GM23338 (cell line): Measurements from ENCODE around the gene NTRK3. TPM values are rescaled to one million over a fixed set of nuclear protein-coding genes. Genes with fewer than 3 reads are reported as not detected.

Experiments
- ATAC-seq: fragments of 200-7000 bp; cut with Tn5 transposase; 3 replicates; pipeline ENCODE4 v1.9.1; 2020
- DNase-seq: peaks from one replicate; pipeline ENCODE4 v3.0.0-alpha.2; 2015; ENCODE audit warnings: low spot score
- H2AFZ ChIP-seq: fragments of 200-600 bp; sonication (generic); 2 replicates; pipeline ENCODE4 v1.8.0; 2016; ENCODE audit warnings: antibody characterized with exemption, mild to moderate bottlenecking, moderate library complexity
- H3F3A ChIP-seq: fragments of 200-600 bp; sonication (generic); replicated peaks from 2 replicates; pipeline ENCODE4 v1.8.0; 2017; ENCODE audit warnings: antibody characterized with exemption, mixed run types, low read depth
- H3K27ac ChIP-seq: fragments of 200-600 bp; sonication (generic); 2 replicates; pipeline ENCODE4 v1.6.1; 2016; ENCODE audit warnings: low read depth
- H3K27me3 ChIP-seq: fragments of 200-600 bp; sonication (generic); 2 replicates; pipeline ENCODE4 v1.8.0; 2016; ENCODE audit warnings: mild to moderate bottlenecking, mixed run types, moderate library complexity; ENCODE audit not compliant: insufficient read depth
- H3K36me3 ChIP-seq: fragments of 200-600 bp; sonication (generic); 2 replicates; pipeline ENCODE4 v1.8.0; 2016; ENCODE audit warnings: mild to moderate bottlenecking; ENCODE audit not compliant: insufficient read depth
- H3K4me1 ChIP-seq: fragments of 200-600 bp; sonication (generic); 2 replicates; pipeline ENCODE4 v1.8.0; 2016; ENCODE audit warnings: mild to moderate bottlenecking, moderate library complexity; ENCODE audit not compliant: insufficient read depth
- H3K4me2 ChIP-seq: fragments of 200-600 bp; sonication (generic); 2 replicates; pipeline ENCODE4 v1.7.1; 2017; ENCODE audit warnings: mixed run types
- H3K4me3 ChIP-seq: fragments of 200-600 bp; sonication (generic); 2 replicates; pipeline ENCODE4 v1.6.1; 2016; ENCODE audit warnings: mixed run types
- H3K79me2 ChIP-seq: fragments of 200-600 bp; sonication (generic); replicated peaks from 2 replicates; pipeline ENCODE4 v1.8.0; 2017; ENCODE audit warnings: mild to moderate bottlenecking; ENCODE audit not compliant: insufficient read depth
- H3K9me2 ChIP-seq: fragments of 200-600 bp; sonication (generic); 2 replicates; pipeline ENCODE4 v1.8.0; 2017; ENCODE audit not compliant: insufficient read depth
- H4K20me1 ChIP-seq: fragments of 200-600 bp; sonication (generic); replicated peaks from 2 replicates; pipeline ENCODE4 v1.8.0; 2017; ENCODE audit warnings: mild to moderate bottlenecking; ENCODE audit not compliant: insufficient read depth
- H3K27ac Mint-ChIP-seq: 2 replicates; pipeline ENCODE4 v1.8.0; 2020; ENCODE audit warnings: inconsistent platforms, mild to moderate bottlenecking, moderate library complexity, mixed read lengths
- H3K27me3 Mint-ChIP-seq: 3 replicates; pipeline ENCODE4 v1.8.0; 2022; ENCODE audit warnings: low read depth, mild to moderate bottlenecking, moderate library complexity, mixed read lengths, inconsistent platforms; ENCODE audit not compliant: insufficient read depth, poor library complexity
- H3K36me3 Mint-ChIP-seq: 3 replicates; pipeline ENCODE4 v1.8.0; 2021; ENCODE audit warnings: low read depth, mild to moderate bottlenecking, inconsistent platforms, moderate library complexity, mixed read lengths
- H3K4me1 Mint-ChIP-seq: 3 replicates; pipeline ENCODE4 v1.8.0; 2020; ENCODE audit warnings: mild to moderate bottlenecking, inconsistent platforms, mixed read lengths
- H3K4me3 Mint-ChIP-seq: 3 replicates; pipeline ENCODE4 v1.8.0; 2021; ENCODE audit warnings: moderate library complexity, mild to moderate bottlenecking, inconsistent platforms, mixed read lengths
- H3K9me3 Mint-ChIP-seq: 3 replicates; pipeline ENCODE4 v1.8.0; 2020; ENCODE audit warnings: moderate library complexity, mild to moderate bottlenecking, inconsistent platforms, mixed read lengths
- CREB1 ChIP-seq: fragments of 250-450 bp; sonication (Bioruptor Pico); IDR thresholded peaks from 2 replicates; pipeline ENCODE4 v1.5.0; 2020; ENCODE audit warnings: low read depth, mild to moderate bottlenecking, moderate library complexity
- EZH2 ChIP-seq: fragments of 200-600 bp; sonication (generic); IDR thresholded peaks from one replicate; pipeline ENCODE4 v1.8.0; 2017; ENCODE audit warnings: antibody characterized with exemption, mild to moderate bottlenecking, low read depth; ENCODE audit not compliant: unreplicated experiment
- EZH2phosphoT487 ChIP-seq: fragments of 200-600 bp; sonication (generic); IDR thresholded peaks from one replicate; pipeline ENCODE4 v1.8.1; 2018; ENCODE audit warnings: antibody characterized with exemption; ENCODE audit not compliant: unreplicated experiment
- JUNB ChIP-seq: IDR thresholded peaks from one replicate; pipeline ENCODE4 v1.6.1; 2016; ENCODE audit warnings: antibody characterized with exemption; ENCODE audit not compliant: unreplicated experiment
- NANOG ChIP-seq: IDR thresholded peaks from 2 replicates; pipeline ENCODE4 v1.6.1; 2016; ENCODE audit warnings: antibody characterized with exemption, borderline replicate concordance
- POLR2AphosphoS5 ChIP-seq: IDR thresholded peaks from 2 replicates; pipeline ENCODE4 v1.6.1; 2016; ENCODE audit warnings: antibody characterized with exemption, low read depth
- REST ChIP-seq: IDR thresholded peaks from one replicate; pipeline ENCODE4 v1.6.1; 2018; ENCODE audit warnings: antibody characterized with exemption; ENCODE audit not compliant: unreplicated experiment
- ZNF114 ChIP-seq: fragments of 250-450 bp; sonication (Bioruptor Pico); IDR thresholded peaks from 2 replicates; pipeline ENCODE4 v1.5.0; 2020; ENCODE audit warnings: mild to moderate bottlenecking, moderate library complexity
- ZNF331 ChIP-seq: fragments of 250-450 bp; sonication (Bioruptor Pico); IDR thresholded peaks from 2 replicates; pipeline ENCODE4 v1.5.0; 2020; ENCODE audit warnings: low read depth, mild to moderate bottlenecking, moderate library complexity
- polyA plus RNA-seq: library from polyadenylated mRNA; unstranded; fragments of >200 nt; fragmentation: Nextera tagmentation; extraction: Ambion mirVana; gene quantifications from 2 replicates; pipeline ENCODE4 v1.2.1, GENCODE V29; 2016
- total RNA-seq: library from RNA; depleted of rRNA; stranded (reverse); fragments of >200 nt; shearing (Covaris generic); gene quantifications from 2 replicates; pipeline ENCODE4 v1.2.3, GENCODE V29; 2014
- TF ChIP-seq, protein P1 (sequence below), 2 experiments: fragments of 200-600 bp in 1 of 2; sonication (generic) in 1 of 2; conservative IDR thresholded peaks; 2 replicates each; pipeline versions ENCODE4 v1.5.1 to v1.6.1; 2016 to 2017; ENCODE audit warnings: antibody characterized with exemption in 2 of 2, low read depth in 2 of 2, mild to moderate bottlenecking in 2 of 2, moderate library complexity in 1 of 2
- TF ChIP-seq, protein P2 (sequence below): IDR thresholded peaks from 2 replicates; pipeline ENCODE4 v1.6.1; 2016; ENCODE audit warnings: antibody characterized with exemption

Gene NTRK3
- total and polyA plus RNA-seq, 2 experiments from 2014 or later = 3.1 to 5.3 TPM

- H3K4me3 ChIP-seq = no peak overlapping the region
- H3K27me3 ChIP-seq = no peaks in the 10 kb centered on the region
- no peak for ATAC-seq
- H3K27ac ChIP-seq = no peak overlapping the region
- no peaks in the 10 kb centered on the region for H3K36me3 ChIP-seq
- peaks cover 6% of the 10 kb centered on the region; the same call in 1 of the 2 replicates for H3K9me2 ChIP-seq
- Mint-ChIP-seq H3K27ac (no peak overlapping the region), H3K4me3 (no peak overlapping the region), H3K36me3 (no peaks in the 10 kb centered on the region), H3K4me1 (peaks cover 3% of the 10 kb centered on the region; the same call in 2 of the 3 replicates), H3K27me3 (no peaks in the 10 kb centered on the region), H3K9me3 (no peaks in the 10 kb centered on the region)
- TF ChIP-seq, protein P1, sequence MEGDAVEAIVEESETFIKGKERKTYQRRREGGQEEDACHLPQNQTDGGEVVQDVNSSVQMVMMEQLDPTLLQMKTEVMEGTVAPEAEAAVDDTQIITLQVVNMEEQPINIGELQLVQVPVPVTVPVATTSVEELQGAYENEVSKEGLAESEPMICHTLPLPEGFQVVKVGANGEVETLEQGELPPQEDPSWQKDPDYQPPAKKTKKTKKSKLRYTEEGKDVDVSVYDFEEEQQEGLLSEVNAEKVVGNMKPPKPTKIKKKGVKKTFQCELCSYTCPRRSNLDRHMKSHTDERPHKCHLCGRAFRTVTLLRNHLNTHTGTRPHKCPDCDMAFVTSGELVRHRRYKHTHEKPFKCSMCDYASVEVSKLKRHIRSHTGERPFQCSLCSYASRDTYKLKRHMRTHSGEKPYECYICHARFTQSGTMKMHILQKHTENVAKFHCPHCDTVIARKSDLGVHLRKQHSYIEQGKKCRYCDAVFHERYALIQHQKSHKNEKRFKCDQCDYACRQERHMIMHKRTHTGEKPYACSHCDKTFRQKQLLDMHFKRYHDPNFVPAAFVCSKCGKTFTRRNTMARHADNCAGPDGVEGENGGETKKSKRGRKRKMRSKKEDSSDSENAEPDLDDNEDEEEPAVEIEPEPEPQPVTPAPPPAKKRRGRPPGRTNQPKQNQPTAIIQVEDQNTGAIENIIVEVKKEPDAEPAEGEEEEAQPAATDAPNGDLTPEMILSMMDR (conservative IDR thresholded peaks at IDR 0.05; ENCODE audit: low read depth in 2 of 2) = no peak
- TF ChIP-seq ZNF331 (CRISPR knock-in tag) = no peak
- TF ChIP-seq CREB1 (CRISPR knock-in tag) = no peak
- no peak for TF ChIP-seq NANOG
- TF ChIP-seq EZH2phosphoT487 = no peak
- TF ChIP-seq, protein P2, sequence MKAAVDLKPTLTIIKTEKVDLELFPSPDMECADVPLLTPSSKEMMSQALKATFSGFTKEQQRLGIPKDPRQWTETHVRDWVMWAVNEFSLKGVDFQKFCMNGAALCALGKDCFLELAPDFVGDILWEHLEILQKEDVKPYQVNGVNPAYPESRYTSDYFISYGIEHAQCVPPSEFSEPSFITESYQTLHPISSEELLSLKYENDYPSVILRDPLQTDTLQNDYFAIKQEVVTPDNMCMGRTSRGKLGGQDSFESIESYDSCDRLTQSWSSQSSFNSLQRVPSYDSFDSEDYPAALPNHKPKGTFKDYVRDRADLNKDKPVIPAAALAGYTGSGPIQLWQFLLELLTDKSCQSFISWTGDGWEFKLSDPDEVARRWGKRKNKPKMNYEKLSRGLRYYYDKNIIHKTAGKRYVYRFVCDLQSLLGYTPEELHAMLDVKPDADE = no peak
- no peak for TF ChIP-seq EZH2
- no peak for TF ChIP-seq JUNB
- TF ChIP-seq REST = no peak
- no peak for TF ChIP-seq POLR2AphosphoS5
- no peak for TF ChIP-seq ZNF114
- H3F3A ChIP-seq = no peaks in the 10 kb centered on the region
- H3K79me2 ChIP-seq = no peaks in the 10 kb centered on the region
- H3K4me1 ChIP-seq = no peaks in the 10 kb centered on the region
- H4K20me1 ChIP-seq = no peaks in the 10 kb centered on the region
- no peak for DNase-seq
- H3K4me2 ChIP-seq = no peak overlapping the region
- H2AFZ ChIP-seq = no peak overlapping the region
Observed at GRCh38 chr15:87858651-87859050, 397.9 kb downstream of the NTRK3 start.
